Stimulated activated CD8-positive, alpha-beta memory T cell treated with anti-CD3 and anti-CD28 coated beads, Interleukin-4, amount 100 ng/mL, for 24 hours (primary cell): ENCODE data around the gene CXCR3.
"Not testable (repeated sequence)": the region's sequence is repeated elsewhere in the genome, so short reads cannot be mapped to it uniquely, and the experiment has no call there.

Source experiments
- DNase-seq: peaks from one replicate; pipeline ENCODE4 v3.0.0-alpha.2; 2020; ENCODE audit warnings: low read depth

The CXCR3 gene

GRCh38 chrX:71618303-71618721 is at the start of gene CXCR3:
CXCR3 (minus strand) TSS chrX:71618511; CDS start chrX:71618449, 62 bp downstream.
- peak; percentile 64 for DNase-seq

DNA sequence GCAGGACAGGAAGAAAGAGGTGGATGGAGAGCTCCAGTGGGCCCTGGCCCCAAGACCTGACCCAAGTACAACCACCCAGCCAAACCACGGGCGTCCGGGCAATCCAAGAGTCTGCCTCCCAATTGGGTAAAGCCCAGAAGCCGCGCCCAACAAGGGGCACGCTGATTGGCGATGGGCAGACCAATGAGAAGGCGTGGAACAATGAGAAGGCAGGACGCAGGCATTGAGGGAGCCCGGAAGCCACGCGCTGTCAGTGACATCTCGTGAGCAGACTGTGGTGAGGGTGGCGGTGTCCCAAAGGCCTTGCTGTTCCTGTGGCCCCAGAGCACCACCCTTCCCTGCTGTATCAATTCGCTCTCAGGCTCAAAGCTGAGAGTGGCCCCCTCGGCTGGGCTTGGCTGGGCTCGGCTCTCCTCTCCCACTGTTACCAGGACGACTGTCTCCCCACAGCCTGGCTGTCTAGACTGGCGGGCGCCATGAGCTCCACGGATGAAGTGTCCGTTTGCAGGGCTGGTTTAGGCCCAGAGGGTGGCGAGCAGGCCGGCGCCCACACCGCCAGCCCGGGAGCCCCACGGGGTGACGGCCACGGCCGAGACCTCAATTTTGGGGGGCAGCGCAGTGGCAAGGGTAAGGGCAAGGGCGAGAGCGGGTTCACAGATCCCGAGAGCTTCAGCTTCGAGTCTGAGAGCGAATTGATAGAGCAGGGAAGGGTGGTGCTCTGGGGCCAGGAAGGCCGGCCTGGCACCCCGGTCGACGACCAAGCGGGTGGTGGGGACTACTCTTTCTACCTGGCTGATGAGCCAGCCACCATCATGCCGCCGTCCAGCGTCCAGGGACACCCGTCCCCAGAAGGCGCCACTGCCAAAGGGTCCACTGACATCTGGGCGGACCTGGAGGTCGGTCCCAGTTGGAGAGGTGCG is 49.3 kb upstream of the CXCR3 start, which contains the start of gene LOC101059915:
Gene LOC101059915 (plus strand): TSS at position 219 of the 920 bp plus-strand sequence.
- no peak for DNase-seq

DNA sequence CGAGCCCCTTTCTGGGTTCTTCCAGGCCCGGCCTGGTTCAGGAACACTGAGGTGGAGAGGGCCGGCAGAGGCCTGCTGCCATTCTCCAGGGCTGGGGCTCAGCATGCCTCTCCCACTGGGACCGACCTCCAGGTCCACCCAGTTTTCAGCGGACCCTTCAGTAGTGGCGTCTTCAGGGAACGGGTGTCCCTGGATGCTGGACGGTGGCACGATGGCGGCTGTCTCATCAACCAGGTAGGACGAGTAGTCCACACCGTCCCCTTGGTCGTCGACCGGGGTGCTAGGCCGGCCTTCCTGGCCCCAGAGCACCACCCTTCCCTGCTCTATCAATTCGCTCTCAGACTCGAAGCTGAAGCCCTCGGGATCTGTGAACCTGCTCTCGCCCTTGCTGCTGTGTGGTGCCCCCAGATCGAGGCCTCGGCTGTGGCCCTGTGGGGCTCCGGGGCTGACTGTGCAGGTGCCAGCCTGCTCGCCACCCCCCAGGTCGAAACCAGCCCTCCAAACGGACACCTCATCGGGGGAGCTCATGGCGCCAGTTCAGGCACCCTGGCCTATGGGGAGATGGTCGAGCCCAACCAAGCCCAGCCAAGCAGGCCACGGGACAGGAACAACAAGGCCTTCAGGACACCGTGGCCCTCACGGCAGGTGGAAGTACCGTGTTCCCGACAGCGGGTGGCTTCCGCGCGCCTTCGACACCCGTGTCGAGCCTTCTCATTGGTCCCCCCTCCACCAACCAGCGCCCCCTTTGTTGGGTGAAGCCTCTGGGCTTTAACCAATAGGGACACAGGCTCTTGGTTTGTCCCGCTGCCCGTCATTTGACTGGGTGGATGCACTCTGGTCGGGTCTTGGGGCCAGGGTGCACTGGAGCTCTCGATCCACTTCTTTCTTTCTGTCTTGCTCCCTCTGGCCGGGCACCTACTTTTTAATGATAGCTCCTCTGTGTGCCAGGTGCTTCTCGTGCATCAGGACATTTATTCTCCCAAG is 48.2 kb upstream of the CXCR3 start:
- no peak for DNase-seq

GRCh38 chrX:71665747-71666146 is 47.4 kb upstream of the CXCR3 start:
- DNase-seq, result no peak

GRCh38 chrX:71664889-71665491 is 46.7 kb upstream of the CXCR3 start:
- DNase-seq, result no peak

DNA sequence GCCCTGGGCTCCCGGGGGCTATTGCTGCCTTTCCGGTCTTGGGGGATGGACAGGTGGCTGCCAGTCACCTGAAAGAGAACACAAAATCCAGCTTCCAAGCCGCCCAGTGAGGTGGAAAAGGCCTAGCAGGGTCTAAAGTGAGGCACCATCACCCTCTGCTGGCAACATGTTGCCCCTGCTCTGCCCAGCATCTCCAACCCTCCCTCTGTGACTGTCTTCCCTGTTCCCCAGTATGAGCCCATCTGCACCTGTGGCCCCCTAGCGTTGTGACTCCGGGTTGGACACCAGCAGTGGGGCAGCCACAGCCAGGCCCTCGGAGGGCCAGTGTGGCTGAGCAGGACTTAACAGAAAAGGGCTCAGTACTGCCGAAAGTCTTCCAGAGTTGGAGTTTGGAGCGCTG is 45.9 kb upstream of the CXCR3 start:
- not testable (repeated sequence) for DNase-seq

DNA sequence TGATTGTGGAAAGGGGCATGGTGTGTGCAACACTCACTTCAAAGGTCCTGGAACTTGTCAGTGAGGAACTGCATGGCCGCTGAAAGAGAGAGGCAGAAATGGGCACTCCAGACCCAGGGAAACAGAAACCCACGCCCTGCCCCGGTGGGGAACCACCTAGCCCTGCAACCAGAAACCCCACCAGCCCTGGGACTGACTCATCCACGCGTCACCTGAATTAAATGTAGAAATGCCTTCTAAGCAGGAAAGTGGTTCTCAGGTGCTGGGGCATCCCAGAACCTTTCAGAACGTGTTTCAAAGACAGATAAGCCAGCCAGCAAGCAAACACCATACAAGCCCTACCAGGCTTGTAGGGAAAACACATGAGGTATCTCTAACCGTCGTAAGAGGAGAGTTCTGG is 44.9 kb upstream of the CXCR3 start:
- DNase-seq, result peak; percentile 45

- not testable (repeated sequence) for DNase-seq
Observed at GRCh38 chrX:71662654-71663053, 44.3 kb upstream of the CXCR3 start.

GRCh38 chrX:71661919-71662318 is 43.6 kb upstream of the CXCR3 start:
- no peak for DNase-seq

GRCh38 chrX:71660562-71661416 is 42.5 kb upstream of the CXCR3 start:
- DNase-seq, result no peak

- DNase-seq, result no peak
Observed at GRCh38 chrX:71659959-71660358, 41.6 kb upstream of the CXCR3 start.

GRCh38 chrX:71659342-71659741 is 41.0 kb upstream of the CXCR3 start:
- no peak for DNase-seq

- DNase-seq, result no peak
Observed at GRCh38 chrX:71657267-71657666, 39.0 kb upstream of the CXCR3 start.

DNA sequence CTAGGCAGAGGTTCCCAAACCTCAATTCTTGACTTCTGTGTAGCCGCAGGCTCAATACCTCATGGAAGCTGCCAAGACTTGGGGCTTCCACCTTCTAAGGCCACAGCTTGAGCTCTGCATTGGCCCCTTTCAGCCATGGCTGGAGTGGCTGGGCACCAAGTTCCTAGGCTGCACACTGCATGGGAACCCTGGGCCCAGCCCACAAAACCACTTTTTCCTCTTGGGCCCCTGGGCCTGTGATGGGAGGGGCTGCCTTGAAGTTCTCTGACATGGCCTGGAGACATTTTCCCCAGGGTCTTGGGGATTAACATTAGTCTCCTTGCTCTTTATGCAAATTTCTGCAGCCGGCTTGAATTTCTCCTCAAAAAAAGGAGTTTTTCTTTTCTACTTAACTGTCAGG is 35.0 kb upstream of the CXCR3 start:
- no peak for DNase-seq

- DNase-seq, result peak; percentile 26
Observed at GRCh38 chrX:71652405-71652804, 34.1 kb upstream of the CXCR3 start.

GRCh38 chrX:71650333-71650969 is 32.1 kb upstream of the CXCR3 start:
- DNase-seq, result no peak

- not testable (repeated sequence) for DNase-seq
Observed at GRCh38 chrX:71644406-71644805, 26.1 kb upstream of the CXCR3 start.

- DNase-seq, result no peak
Observed at GRCh38 chrX:71640002-71640401, 21.7 kb upstream of the CXCR3 start.

DNA sequence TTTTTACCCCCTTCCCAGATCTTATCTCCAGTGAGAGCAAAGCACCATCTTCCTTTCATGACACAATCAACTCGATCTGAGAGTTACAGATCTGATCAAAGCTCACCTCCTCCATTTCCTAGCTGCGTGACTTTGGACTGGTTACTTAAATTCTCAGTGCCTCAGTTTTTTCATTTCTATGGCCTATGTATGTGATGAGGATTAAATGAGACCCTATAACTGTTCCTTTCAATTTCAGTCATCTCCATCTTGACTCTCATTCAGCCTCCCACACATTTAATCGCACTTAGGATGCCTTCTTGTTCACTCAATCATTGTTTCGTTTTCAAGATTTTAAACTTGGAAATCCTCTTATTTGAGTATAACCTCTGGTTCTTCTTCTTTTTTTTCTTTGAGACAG is 20.1 kb upstream of the CXCR3 start:
- DNase-seq, result no peak

DNA sequence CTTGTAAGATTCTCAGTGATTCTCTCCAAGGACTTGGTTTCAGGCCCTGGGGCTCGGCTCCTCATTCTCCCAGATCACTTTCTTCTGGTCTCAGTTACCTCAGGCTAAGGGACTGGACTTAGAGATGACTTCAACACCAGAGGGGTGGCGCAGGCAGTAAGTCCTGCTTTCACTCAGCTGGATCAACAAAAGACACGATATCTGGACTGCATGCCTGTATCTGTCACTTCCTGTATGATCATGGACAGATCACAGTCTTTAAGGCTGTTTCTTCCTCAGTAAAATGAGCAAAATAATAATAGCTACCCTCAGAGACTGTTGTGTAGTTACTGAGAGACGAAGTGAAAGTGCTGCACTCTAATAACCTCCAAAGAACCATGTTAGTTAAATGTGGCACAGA is 19.5 kb upstream of the CXCR3 start:
- DNase-seq, result no peak

GRCh38 chrX:71637253-71637618 is 18.9 kb upstream of the CXCR3 start:
- DNase-seq, result no peak
